Activated CD4-positive, alpha-beta T cell treated with anti-CD3 and anti-CD28 coated beads, Interleukin-2, amount 50 U/mL, for 1 hour (primary cell): ENCODE results near the gene BAHCC1.

Experiments used
- DNase-seq: peaks from one replicate; pipeline ENCODE4 v3.0.0-alpha.2; 2020

The BAHCC1 gene

GRCh38 chr17:81398832-81399411 lies 3.7 kb downstream of the BAHCC1 start:
- DNase-seq, result no peak

GRCh38 chr17:81399481-81400153 lies 4.4 kb downstream of the BAHCC1 start:
- no peak for DNase-seq

- no peak for DNase-seq
These were observed 5.1 kb downstream of the BAHCC1 start for GRCh38 chr17:81400154-81400977.

- no peak for DNase-seq
These were observed 5.9 kb downstream of the BAHCC1 start for GRCh38 chr17:81400996-81401722.

GRCh38 chr17:81401723-81402529 lies 6.7 kb downstream of the BAHCC1 start:
- no peak for DNase-seq

GRCh38 chr17:81402530-81402941 lies 7.3 kb downstream of the BAHCC1 start:
- DNase-seq, result no peak

GRCh38 chr17:81402981-81403467 lies 7.8 kb downstream of the BAHCC1 start:
- DNase-seq, result no peak

GRCh38 chr17:81403671-81404534 lies 8.6 kb downstream of the BAHCC1 start:
- DNase-seq, result no peak

GRCh38 chr17:81404558-81405165 lies 9.4 kb downstream of the BAHCC1 start:
- DNase-seq, result no peak

GRCh38 chr17:81405411-81405872 lies 10.2 kb downstream of the BAHCC1 start:
- DNase-seq, result no peak

GRCh38 chr17:81406117-81406953 lies 11.1 kb downstream of the BAHCC1 start:
- DNase-seq, result no peak

GRCh38 chr17:81408049-81408448 lies 12.8 kb downstream of the BAHCC1 start:
- DNase-seq, result no peak

- DNase-seq, result no peak
These were observed 14.1 kb downstream of the BAHCC1 start for GRCh38 chr17:81409190-81409935.

- no peak for DNase-seq
These were observed 15.6 kb downstream of the BAHCC1 start for GRCh38 chr17:81410852-81411251.

- DNase-seq, result no peak
These were observed 16.0 kb downstream of the BAHCC1 start for GRCh38 chr17:81411305-81411704.

GRCh38 chr17:81412490-81413093 lies 17.3 kb downstream of the BAHCC1 start:
- peak; percentile 42 for DNase-seq

- no peak for DNase-seq
These were observed 18.4 kb downstream of the BAHCC1 start for GRCh38 chr17:81413497-81414135.
